SK-N-MC (cell line): ENCODE measurements around the gene ADCY3.

Experiments used
- EZH2 ChIP-seq: fragments of 200-600 bp; sonication (generic); IDR thresholded peaks from one replicate; pipeline ENCODE4 v1.6.1; 2017; ENCODE audit warnings: antibody characterized with exemption
- POLR2AphosphoS5 ChIP-seq: IDR thresholded peaks from 2 replicates; pipeline ENCODE4 v1.6.1; 2012; ENCODE audit warnings: mild to moderate bottlenecking, low read depth, low read length, borderline replicate concordance

- TF ChIP-seq EZH2 (no peak), POLR2AphosphoS5 (no peak)
These were observed 68.0 kb downstream of the ADCY3 start for GRCh38 chr2:24852026-24852425.
